ENCODE data around the gene BCKDHB.

GRCh38 chr6:80185492-80185891 is 79.0 kb downstream of the BCKDHB start:
- no peak for TF ChIP-seq HOXA7 (CRISPR knock-in tag; IDR thresholded peaks at IDR 0.05)
- TF ChIP-seq CEBPB (IDR thresholded peaks at IDR 0.05), result no peak
- TF ChIP-seq CTCF (IDR thresholded peaks at IDR 0.05), result no peak
- TF ChIP-seq RNF2 (IDR thresholded peaks at IDR 0.05; ENCODE audit: borderline replicate concordance, low read depth), result no peak

Measured in A549 (cell line).